GM12891 (cell line): ENCODE measurements around the gene DCANP1.

Experiments used
- POLR2A ChIP-seq: IDR thresholded peaks from 2 replicates; pipeline ENCODE4 v1.6.1; 2011; ENCODE audit warnings: low read depth, low read length, control low read depth
- POLR2AphosphoS5 ChIP-seq: IDR thresholded peaks from 2 replicates; pipeline ENCODE4 v1.6.1; 2011; ENCODE audit warnings: low read depth, low read length, control low read depth

DNA sequence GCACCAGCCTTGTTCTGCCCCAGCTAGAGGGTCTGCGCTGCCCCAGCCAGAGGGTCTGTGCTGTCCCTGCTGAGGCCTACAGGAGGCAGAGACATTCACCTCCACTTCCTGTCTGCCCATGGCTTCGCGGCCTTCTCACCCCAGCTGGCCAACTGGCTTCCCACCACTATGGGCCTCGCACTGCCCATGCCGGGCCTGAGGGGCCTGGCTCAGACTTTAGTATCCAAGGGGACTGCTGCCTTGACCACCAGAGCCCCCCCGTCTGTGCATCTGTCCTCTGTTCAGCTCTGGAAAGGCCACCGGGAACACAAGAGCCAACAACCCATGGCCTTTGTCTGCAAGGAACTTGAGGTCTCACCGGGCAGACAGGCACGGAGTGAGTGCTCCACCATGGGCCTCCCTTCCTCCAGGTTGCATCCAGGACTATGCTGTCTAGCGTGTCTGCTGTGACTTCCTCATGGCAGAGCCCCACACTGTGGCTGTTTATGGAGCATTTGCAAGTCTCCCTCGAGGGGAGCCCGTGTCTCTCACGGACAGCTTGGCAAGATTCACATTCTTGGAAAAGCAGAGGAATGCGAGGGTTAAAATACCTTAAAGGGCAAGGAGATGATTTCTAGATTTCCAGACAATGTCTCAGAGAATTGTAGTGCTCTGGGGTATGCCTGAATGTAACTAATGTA is 1.7 kb downstream of the DCANP1 start:
- no peak for TF ChIP-seq POLR2A
- no peak for TF ChIP-seq POLR2AphosphoS5
